Prostate gland (tissue), 2 donors: ENCODE data around the gene LEPR. TPM values are rescaled to one million over a fixed set of nuclear protein-coding genes. Genes with fewer than 3 reads are reported as not detected.
A peak's percentile ranks its signal among the peaks of the same experiment; 100 is the strongest.

Experiments used
- DNase-seq: peaks from one replicate; pipeline ENCODE4 v3.0.0-alpha.2; 2019; ENCODE audit warnings: low spot score
- H3K27ac ChIP-seq, 2 donors: fragments of 200-600 bp; sonication (generic); 2 replicates each; pipeline ENCODE4 v1.5.1; 2017 to 2019
- H3K27me3 ChIP-seq: fragments of 200-600 bp; sonication (generic); replicated peaks from 2 replicates; pipeline ENCODE4 v1.5.1; 2019; ENCODE audit not compliant: insufficient read depth
- H3K36me3 ChIP-seq, 2 donors: fragments of 200-600 bp; sonication (generic); 1 replicate in 1 of 2; 2 replicates in 1 of 2; pipeline versions ENCODE4 v1.5.1 to v1.8.1; 2017 to 2019
- H3K4me1 ChIP-seq: fragments of 200-600 bp; sonication (generic); replicated peaks from 2 replicates; pipeline ENCODE4 v1.5.1; 2019
- H3K4me3 ChIP-seq, 2 donors: fragments of 200-600 bp; sonication (generic); 2 replicates each; pipeline ENCODE4 v1.5.1; 2017 to 2019
- H3K9me3 ChIP-seq: fragments of 200-600 bp; sonication (generic); 2 replicates; pipeline ENCODE4 v1.5.1; 2017
- CTCF ChIP-seq, 4 experiments: fragments of 200-600 bp in 2 of 4; fragments of 450-650 bp in 2 of 4; sonication (generic) in 2 of 4; IDR thresholded peaks; 1 replicate in 3 of 4; 2 replicates in 1 of 4; pipeline ENCODE4 v1.5.1; 2016 to 2019; ENCODE audit warnings: antibody characterized with exemption in 4 of 4, mild to moderate bottlenecking in 2 of 4, moderate library complexity in 2 of 4
- POLR2A ChIP-seq: fragments of 450-650 bp; IDR thresholded peaks from one replicate; pipeline ENCODE4 v1.6.1; 2016; ENCODE audit warnings: antibody characterized with exemption, mild to moderate bottlenecking
- POLR2AphosphoS5 ChIP-seq: sonication (generic); formaldehyde crosslinking; IDR thresholded peaks from one replicate; pipeline ENCODE4 v1.6.1; 2017; ENCODE audit warnings: antibody characterized with exemption
- whole genome bisulfite sequencing: methylation state at CpG from one replicate; pipeline ENCODE4 v1.1.5; 2018; 5-methylcytosine and 5-hydroxymethylcytosine counted together
- intact Hi-C: fragments of 100-400 bp; cut with DNase I; formaldehyde crosslinking; loops from one replicate; pipeline ENCODE4 v1.14.2; 2022
- total RNA-seq, 2 donors: library from RNA; depleted of rRNA; stranded (reverse); fragments of >200 nt; gene quantifications; one replicate each; pipeline ENCODE4 v1.1.0, GENCODE V29; 2016

LEPR gene
- total RNA-seq, 2 donors from 2014 or later: 5.6 to 13.9 TPM

DNA sequence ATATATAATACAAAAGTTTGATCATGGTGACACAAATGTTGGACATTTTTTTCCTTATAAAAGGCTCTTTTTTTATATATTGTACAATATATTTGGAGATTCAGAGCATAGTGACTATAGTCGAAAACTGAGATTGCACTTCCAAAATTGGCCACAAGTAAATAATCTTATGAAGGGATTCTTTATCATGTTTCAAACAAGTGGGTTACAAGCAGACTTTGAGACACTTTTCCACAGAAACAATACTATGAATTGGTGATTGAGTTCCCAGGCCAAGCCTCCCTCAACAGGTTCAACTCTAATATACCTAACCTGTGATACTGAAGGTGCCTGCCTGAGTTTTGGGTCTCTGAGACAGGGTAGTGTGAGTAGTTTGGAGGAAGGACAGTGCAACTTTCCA, 13.8 kb downstream of the LEPR start:
- TF ChIP-seq POLR2AphosphoS5: no peak
- peak in 1 of 4 experiments; percentile 22 for TF ChIP-seq CTCF (IDR thresholded peaks at IDR 0.05)
- no peaks in the 10 kb centered on the region for H3K4me1 ChIP-seq
- 97% methylated on average over 1 of the region's 1 CpG for WGBS
- DNase-seq: no peak
- no peak overlapping the region for H3K27ac ChIP-seq
- intact Hi-C loops: loop anchor here (5.0 kb wide), 1 partner anchor 253 kb away; no protein-coding TSS in a partner anchor
- no peak overlapping the region for H3K4me3 ChIP-seq
- no peaks in the 10 kb centered on the region for H3K36me3 ChIP-seq
- no peaks in the 10 kb centered on the region for H3K27me3 ChIP-seq
- H3K9me3 ChIP-seq: no peaks in the 10 kb centered on the region

DNA sequence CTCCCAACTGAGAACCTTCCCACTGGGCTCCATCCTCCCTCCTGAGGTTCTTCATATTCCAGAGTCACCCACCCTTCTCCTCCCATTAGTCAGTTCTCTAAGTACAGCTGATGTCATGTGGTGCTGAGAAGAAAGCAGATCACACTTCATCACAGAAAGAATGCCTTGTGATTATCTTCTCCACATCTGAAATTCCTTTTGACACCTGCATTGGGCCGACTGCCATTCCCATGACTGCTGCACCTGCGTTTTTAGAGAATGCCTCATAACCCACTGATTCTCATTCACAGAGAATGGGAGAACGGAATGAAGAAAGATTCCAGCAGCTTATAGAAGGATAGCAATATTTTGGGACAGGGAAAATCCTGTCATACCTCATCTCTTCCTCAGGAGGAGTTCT, 14.3 kb downstream of the LEPR start:
- Histone ChIP-seq H3K27me3 (no peaks in the 10 kb centered on the region), H3K4me3 (no peak overlapping the region), H3K4me1 (no peaks in the 10 kb centered on the region), H3K9me3 (no peaks in the 10 kb centered on the region), H3K27ac (no peak overlapping the region), H3K36me3 (no peaks in the 10 kb centered on the region)
- WGBS: 59% methylated on average over 3 of the region's 3 CpGs
- DNase-seq: no peak
- intact Hi-C loops: loop anchor here (5.0 kb wide), 1 partner anchor 253 kb away; no protein-coding TSS in a partner anchor
- TF ChIP-seq POLR2A (no peak), POLR2AphosphoS5 (no peak), CTCF (IDR thresholded peaks at IDR 0.05) (no peak)

DNA sequence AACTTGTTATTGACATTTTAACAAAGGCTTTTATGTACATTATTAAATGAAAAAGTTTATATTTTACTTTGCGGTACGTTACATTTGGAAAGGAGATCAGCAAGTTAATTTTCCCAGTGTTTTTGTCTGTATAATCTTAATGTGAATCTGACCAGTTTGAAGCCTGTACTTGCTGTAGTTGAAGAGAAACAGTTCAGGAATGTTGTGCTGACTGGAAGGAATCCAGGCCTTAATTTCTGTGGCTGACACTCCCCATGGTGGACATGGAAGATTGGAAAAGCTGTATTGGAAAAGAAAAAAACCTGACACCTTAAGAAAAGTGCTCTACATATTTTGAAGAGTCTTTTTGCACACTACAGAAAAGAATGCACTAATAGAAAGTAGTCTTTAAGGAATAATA, 15.5 kb downstream of the LEPR start:
- Histone ChIP-seq H3K36me3 (no peaks in the 10 kb centered on the region), H3K9me3 (no peaks in the 10 kb centered on the region), H3K4me1 (no peaks in the 10 kb centered on the region), H3K27me3 (no peaks in the 10 kb centered on the region), H3K27ac (no peak overlapping the region), H3K4me3 (no peak overlapping the region)
- intact Hi-C loops: no loop called here
- 14% methylated on average over 2 of the region's 2 CpGs for WGBS
- no peak for TF ChIP-seq POLR2A
- TF ChIP-seq POLR2AphosphoS5: no peak
- TF ChIP-seq CTCF (IDR thresholded peaks at IDR 0.05): no peak
- DNase-seq: no peak

GRCh38 chr1:65437616-65438015, 17.1 kb downstream of the LEPR start:
- H3K27ac ChIP-seq: no peak overlapping the region
- 88% methylated on average over 7 of the region's 7 CpGs for WGBS
- H3K4me3 ChIP-seq: no peak overlapping the region
- no peaks in the 10 kb centered on the region for H3K9me3 ChIP-seq
- intact Hi-C loops: no loop called here
- H3K36me3 ChIP-seq: no peaks in the 10 kb centered on the region
- no peak for DNase-seq
- TF ChIP-seq POLR2A (no peak), POLR2AphosphoS5 (no peak), CTCF (IDR thresholded peaks at IDR 0.05) (no peak)
- H3K27me3 ChIP-seq: no peaks in the 10 kb centered on the region
- H3K4me1 ChIP-seq: no peaks in the 10 kb centered on the region

GRCh38 chr1:65440322-65440900, 19.9 kb downstream of the LEPR start:
- 87% methylated on average over 12 of the region's 12 CpGs for WGBS
- intact Hi-C loops: no loop called here
- no peak overlapping the region for H3K27ac ChIP-seq

More at GRCh38 chr1:65440322-65440900, 19.9 kb downstream of the LEPR start:
- no peak for DNase-seq
- Histone ChIP-seq H3K36me3 (no peaks in the 10 kb centered on the region), H3K27me3 (no peaks in the 10 kb centered on the region), H3K9me3 (no peaks in the 10 kb centered on the region), H3K4me1 (no peaks in the 10 kb centered on the region), H3K4me3 (no peak overlapping the region)
- TF ChIP-seq CTCF (IDR thresholded peaks at IDR 0.05) (no peak), POLR2A (no peak)
